ENCODE results near the gene ELP2. TPM values are rescaled to one million over a fixed set of nuclear protein-coding genes. Genes with fewer than 3 reads are reported as not detected.
"Not testable (repeated sequence)": the region's sequence is repeated elsewhere in the genome, so short reads cannot be mapped to it uniquely, and the experiment has no call there.

Gene ELP2
- total RNA-seq, 1 experiment from 2014 or later = 96.5 TPM

- Histone ChIP-seq H3K4me3 (ENCODE audit: low read depth, low read length, poor library complexity, severe bottlenecking) (no peak overlapping the region), H3K36me3 (ENCODE audit: insufficient read depth, low read length, poor library complexity, severe bottlenecking) (peaks cover 74% of the 10 kb centered on the region), H3K27ac (ENCODE audit: low read depth, low read length, poor library complexity, severe bottlenecking) (no peak overlapping the region), H3K27me3 (replicated peaks; ENCODE audit: insufficient read depth, low read depth, low read length, poor library complexity) (no peaks in the 10 kb centered on the region), H3K4me1 (ENCODE audit: insufficient read depth, low read length, poor library complexity, severe bottlenecking) (no peaks in the 10 kb centered on the region), H3K9me3 (ENCODE audit: low read depth, low read length, poor library complexity, severe bottlenecking) (no peaks in the 10 kb centered on the region)
- no peak for DNase-seq (ENCODE audit: low spot score)
- POLR2A ChIA-PET (ENCODE audit: low non-redundant PET) = no interaction called here
- CTCF ChIA-PET = no interaction called here
- intact Hi-C loops (cut with micrococcal nuclease; ENCODE audit: unreplicated experiment) = no loop called here
- no peak for TF ChIP-seq EZH2 (IDR thresholded peaks at IDR 0.05; ENCODE audit: borderline replicate concordance, low read depth, low read length, poor library complexity, severe bottlenecking)
- TF ChIP-seq CTCF (conservative IDR thresholded peaks at IDR 0.05; ENCODE audit: low read depth, low read length) = no peak
- BruUV-seq (replicated peaks) = no TSS peak
These were observed 31.3 kb downstream of the ELP2 start for GRCh38 chr18:36160959-36161371.

GRCh38 chr18:36162981-36163380 is 33.3 kb downstream of the ELP2 start:
- Histone ChIP-seq H3K27me3 (replicated peaks; ENCODE audit: insufficient read depth, low read depth, low read length, poor library complexity) (no peaks in the 10 kb centered on the region), H3K4me3 (ENCODE audit: low read depth, low read length, poor library complexity, severe bottlenecking) (no peak overlapping the region), H3K9me3 (ENCODE audit: low read depth, low read length, poor library complexity, severe bottlenecking) (no peaks in the 10 kb centered on the region), H3K4me1 (ENCODE audit: insufficient read depth, low read length, poor library complexity, severe bottlenecking) (no peaks in the 10 kb centered on the region), H3K27ac (ENCODE audit: low read depth, low read length, poor library complexity, severe bottlenecking) (no peak overlapping the region), H3K36me3 (ENCODE audit: insufficient read depth, low read length, poor library complexity, severe bottlenecking) (peaks cover 67% of the 10 kb centered on the region)
- intact Hi-C loops (cut with micrococcal nuclease; ENCODE audit: unreplicated experiment) = no loop called here
- DNase-seq (ENCODE audit: low spot score) = no peak
- TF ChIP-seq CTCF (conservative IDR thresholded peaks at IDR 0.05; ENCODE audit: low read depth, low read length) (no peak), EZH2 (IDR thresholded peaks at IDR 0.05; ENCODE audit: borderline replicate concordance, low read depth, low read length, poor library complexity, severe bottlenecking) (no peak)
- POLR2A ChIA-PET (ENCODE audit: low non-redundant PET) = no interaction called here
- BruUV-seq (replicated peaks) = no TSS peak
- CTCF ChIA-PET = no interaction called here

GRCh38 chr18:36167692-36168218 is 38.1 kb downstream of the ELP2 start:
- intact Hi-C loops (cut with micrococcal nuclease; ENCODE audit: unreplicated experiment) = no loop called here
- H3K36me3 ChIP-seq (ENCODE audit: insufficient read depth, low read length, poor library complexity, severe bottlenecking) = peaks cover 52% of the 10 kb centered on the region

GRCh38 chr18:36168296-36168695 is 38.6 kb downstream of the ELP2 start:
- H3K4me3 ChIP-seq (ENCODE audit: low read depth, low read length, poor library complexity, severe bottlenecking); POLR2A ChIA-PET (ENCODE audit: low non-redundant PET); H3K27me3 ChIP-seq (replicated peaks; ENCODE audit: insufficient read depth, low read depth, low read length, poor library complexity); intact Hi-C loops (cut with micrococcal nuclease; ENCODE audit: unreplicated experiment); H3K27ac ChIP-seq (ENCODE audit: low read depth, low read length, poor library complexity, severe bottlenecking); DNase-seq (ENCODE audit: low spot score); CTCF ChIA-PET; H3K9me3 ChIP-seq (ENCODE audit: low read depth, low read length, poor library complexity, severe bottlenecking); H3K4me1 ChIP-seq (ENCODE audit: insufficient read depth, low read length, poor library complexity, severe bottlenecking); BruUV-seq (replicated peaks): not testable (repeated sequence)
- peaks cover 48% of the 10 kb centered on the region for H3K36me3 ChIP-seq (ENCODE audit: insufficient read depth, low read length, poor library complexity, severe bottlenecking)

More at GRCh38 chr18:36167692-36168218, 38.1 kb downstream of the ELP2 start:
- ChIA-PET CTCF (no interaction called here), POLR2A (ENCODE audit: low non-redundant PET) (no interaction called here)
- Histone ChIP-seq H3K27me3 (replicated peaks; ENCODE audit: insufficient read depth, low read depth, low read length, poor library complexity) (no peaks in the 10 kb centered on the region), H3K4me3 (ENCODE audit: low read depth, low read length, poor library complexity, severe bottlenecking) (no peak overlapping the region), H3K9me3 (ENCODE audit: low read depth, low read length, poor library complexity, severe bottlenecking) (no peaks in the 10 kb centered on the region), H3K4me1 (ENCODE audit: insufficient read depth, low read length, poor library complexity, severe bottlenecking) (no peaks in the 10 kb centered on the region), H3K27ac (ENCODE audit: low read depth, low read length, poor library complexity, severe bottlenecking) (no peak overlapping the region)
- no TSS peak for BruUV-seq (replicated peaks)
- TF ChIP-seq EZH2 (IDR thresholded peaks at IDR 0.05; ENCODE audit: borderline replicate concordance, low read depth, low read length, poor library complexity, severe bottlenecking) (no peak), CTCF (conservative IDR thresholded peaks at IDR 0.05; ENCODE audit: low read depth, low read length) (no peak)
- no peak for DNase-seq (ENCODE audit: low spot score)

Measured in A673 (cell line).